ENCODE data around the gene HS6ST2. TPM values are rescaled to one million over a fixed set of nuclear protein-coding genes. Genes with fewer than 3 reads are reported as not detected.
A peak's percentile ranks its signal among the peaks of the same experiment; 100 is the strongest.

The HS6ST2 gene
- total RNA-seq, 1 donor from 2014 or later, result 0.92 TPM

DNA sequence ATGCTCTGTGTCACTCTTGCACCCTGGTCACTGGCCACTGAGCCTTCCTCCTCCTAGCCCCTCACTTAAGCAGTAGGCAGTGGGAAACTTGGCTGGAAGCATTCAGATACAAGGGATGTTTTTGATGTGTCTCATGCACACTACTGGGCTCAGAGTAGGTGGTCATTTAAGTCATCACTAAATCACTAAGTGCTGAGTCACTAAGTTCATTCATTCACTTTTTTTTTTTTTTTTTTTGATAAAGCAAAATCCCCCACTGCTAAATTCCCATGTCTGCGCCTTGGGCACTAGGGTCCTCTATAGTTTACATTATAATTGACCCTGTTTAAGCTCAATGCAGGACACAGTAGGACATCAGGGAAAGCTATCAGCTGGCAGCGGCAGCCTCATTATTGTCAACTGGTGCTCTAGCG is 287.2 kb downstream of the HS6ST2 start:
- no peak overlapping the region for H3K4me3 ChIP-seq
- DNase-seq, result no peak
- no peaks in the 10 kb centered on the region for H3K4me1 ChIP-seq
- no peaks in the 10 kb centered on the region for H3K27me3 ChIP-seq (ENCODE audit: low read depth)
- TF ChIP-seq, protein P1, sequence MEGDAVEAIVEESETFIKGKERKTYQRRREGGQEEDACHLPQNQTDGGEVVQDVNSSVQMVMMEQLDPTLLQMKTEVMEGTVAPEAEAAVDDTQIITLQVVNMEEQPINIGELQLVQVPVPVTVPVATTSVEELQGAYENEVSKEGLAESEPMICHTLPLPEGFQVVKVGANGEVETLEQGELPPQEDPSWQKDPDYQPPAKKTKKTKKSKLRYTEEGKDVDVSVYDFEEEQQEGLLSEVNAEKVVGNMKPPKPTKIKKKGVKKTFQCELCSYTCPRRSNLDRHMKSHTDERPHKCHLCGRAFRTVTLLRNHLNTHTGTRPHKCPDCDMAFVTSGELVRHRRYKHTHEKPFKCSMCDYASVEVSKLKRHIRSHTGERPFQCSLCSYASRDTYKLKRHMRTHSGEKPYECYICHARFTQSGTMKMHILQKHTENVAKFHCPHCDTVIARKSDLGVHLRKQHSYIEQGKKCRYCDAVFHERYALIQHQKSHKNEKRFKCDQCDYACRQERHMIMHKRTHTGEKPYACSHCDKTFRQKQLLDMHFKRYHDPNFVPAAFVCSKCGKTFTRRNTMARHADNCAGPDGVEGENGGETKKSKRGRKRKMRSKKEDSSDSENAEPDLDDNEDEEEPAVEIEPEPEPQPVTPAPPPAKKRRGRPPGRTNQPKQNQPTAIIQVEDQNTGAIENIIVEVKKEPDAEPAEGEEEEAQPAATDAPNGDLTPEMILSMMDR (IDR thresholded peaks at IDR 0.05), result no peak
- no peak overlapping the region for H3K27ac ChIP-seq
- no peaks in the 10 kb centered on the region for H3K36me3 ChIP-seq
- ATAC-seq, result no peak
- no peaks in the 10 kb centered on the region for H3K9me3 ChIP-seq
- intact Hi-C loops (cut with DNase I), result no loop called here

DNA sequence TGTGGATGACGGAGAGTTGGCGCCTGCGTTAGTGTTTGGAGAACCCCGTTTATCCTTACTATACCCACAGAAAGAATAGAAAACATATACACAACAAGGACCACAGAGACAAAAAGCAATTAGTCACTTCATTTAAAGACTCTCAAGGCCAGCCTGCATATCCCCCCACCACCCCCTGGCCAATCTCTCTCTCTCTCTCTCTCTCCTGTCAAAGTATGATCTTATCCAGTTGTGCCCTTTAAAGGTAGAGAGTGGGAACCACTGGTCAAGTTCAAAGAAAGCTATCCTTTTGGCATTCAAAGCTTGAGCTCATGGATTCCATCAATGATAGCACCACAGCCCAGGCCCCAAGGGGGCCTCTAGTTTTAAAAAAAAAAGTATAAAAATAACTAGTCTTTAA is 289.3 kb downstream of the HS6ST2 start:
- ATAC-seq, result no peak
- TF ChIP-seq, protein P1 (IDR thresholded peaks at IDR 0.05), result no peak
- Histone ChIP-seq H3K27me3 (ENCODE audit: low read depth) (no peaks in the 10 kb centered on the region), H3K27ac (no peak overlapping the region), H3K4me3 (no peak overlapping the region), H3K9me3 (no peaks in the 10 kb centered on the region), H3K4me1 (no peaks in the 10 kb centered on the region), H3K36me3 (no peaks in the 10 kb centered on the region)
- DNase-seq, result no peak
- intact Hi-C loops (cut with DNase I), result no loop called here

DNA sequence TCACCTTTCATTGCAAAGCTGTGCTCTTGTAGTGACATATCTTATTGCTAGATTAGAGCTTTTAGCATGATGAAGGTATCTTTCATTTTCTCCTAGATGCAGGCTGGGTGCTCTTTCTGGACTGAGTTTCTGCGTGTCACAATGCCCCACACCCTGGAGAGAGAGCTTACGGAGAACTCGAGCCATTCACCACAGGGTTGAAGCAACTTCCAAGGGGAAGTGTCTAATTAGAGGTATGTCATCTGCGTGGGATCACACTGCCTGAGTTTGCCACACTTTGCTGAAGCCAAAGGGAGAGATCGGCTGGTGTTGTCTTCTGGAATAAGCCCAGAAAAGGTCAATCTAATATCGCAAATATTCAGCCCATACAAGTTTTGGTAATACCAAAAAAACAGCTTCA is 290.3 kb downstream of the HS6ST2 start:
- Histone ChIP-seq H3K27me3 (ENCODE audit: low read depth) (no peaks in the 10 kb centered on the region), H3K4me1 (no peaks in the 10 kb centered on the region), H3K36me3 (no peaks in the 10 kb centered on the region), H3K27ac (no peak overlapping the region), H3K9me3 (no peaks in the 10 kb centered on the region), H3K4me3 (no peak overlapping the region)
- ATAC-seq, result no peak
- intact Hi-C loops (cut with DNase I), result no loop called here
- peak; percentile 29 for DNase-seq
- TF ChIP-seq, protein P1 (IDR thresholded peaks at IDR 0.05), result no peak

DNA sequence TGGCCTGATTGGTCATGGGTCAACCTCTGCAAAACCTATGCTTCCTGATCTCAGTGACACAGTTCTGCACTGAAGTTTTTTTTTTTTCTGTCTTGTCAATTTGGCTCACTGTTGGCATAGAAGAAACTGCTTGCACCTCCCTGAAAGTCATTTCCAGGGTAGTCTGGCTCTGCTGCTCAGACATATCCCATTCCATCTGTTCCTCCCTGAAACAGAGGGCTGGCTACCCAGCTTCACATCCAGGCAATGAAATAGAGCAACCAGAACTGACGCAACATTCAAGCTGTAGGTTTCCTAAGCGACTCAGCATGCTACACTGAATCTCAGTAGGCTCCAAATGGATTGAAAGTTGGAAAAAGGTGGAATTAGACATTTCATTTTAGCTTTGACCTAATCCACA is 292.8 kb downstream of the HS6ST2 start:
- no peaks in the 10 kb centered on the region for H3K9me3 ChIP-seq
- intact Hi-C loops (cut with DNase I), result no loop called here
- no peaks in the 10 kb centered on the region for H3K27me3 ChIP-seq (ENCODE audit: low read depth)
- no peak for ATAC-seq
- H3K4me1 ChIP-seq, result no peaks in the 10 kb centered on the region
- H3K4me3 ChIP-seq, result no peak overlapping the region
- DNase-seq, result no peak
- H3K27ac ChIP-seq, result no peak overlapping the region
- H3K36me3 ChIP-seq, result no peaks in the 10 kb centered on the region
- TF ChIP-seq, protein P1 (IDR thresholded peaks at IDR 0.05), result no peak

DNA sequence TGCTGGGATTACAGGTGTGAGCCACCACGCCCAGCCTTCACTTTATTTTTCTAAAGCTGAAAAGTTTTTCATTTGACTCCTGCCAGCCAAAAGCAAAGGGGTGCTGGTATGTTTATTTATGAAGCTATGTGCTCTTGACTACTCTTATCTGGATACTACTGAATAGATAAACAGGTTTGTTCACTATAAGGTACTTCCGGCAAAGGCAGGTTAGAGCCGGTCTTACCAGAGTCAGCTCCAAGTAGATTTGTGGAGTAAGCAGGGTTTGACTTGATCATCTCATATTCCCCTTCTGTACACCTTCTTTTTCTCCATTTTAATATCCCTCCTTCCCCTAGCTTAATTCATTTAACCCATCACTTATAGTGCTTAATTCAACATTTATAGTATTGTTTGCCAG is 294.2 kb downstream of the HS6ST2 start:
- DNase-seq (no peak), ATAC-seq (no peak)
- no peak overlapping the region for H3K4me3 ChIP-seq
- no peaks in the 10 kb centered on the region for H3K36me3 ChIP-seq
- no peak overlapping the region for H3K27ac ChIP-seq
- H3K27me3 ChIP-seq (ENCODE audit: low read depth), result no peaks in the 10 kb centered on the region
- no peaks in the 10 kb centered on the region for H3K4me1 ChIP-seq
- TF ChIP-seq, protein P1 (IDR thresholded peaks at IDR 0.05), result no peak
- intact Hi-C loops (cut with DNase I), result no loop called here
- H3K9me3 ChIP-seq, result no peaks in the 10 kb centered on the region

DNA sequence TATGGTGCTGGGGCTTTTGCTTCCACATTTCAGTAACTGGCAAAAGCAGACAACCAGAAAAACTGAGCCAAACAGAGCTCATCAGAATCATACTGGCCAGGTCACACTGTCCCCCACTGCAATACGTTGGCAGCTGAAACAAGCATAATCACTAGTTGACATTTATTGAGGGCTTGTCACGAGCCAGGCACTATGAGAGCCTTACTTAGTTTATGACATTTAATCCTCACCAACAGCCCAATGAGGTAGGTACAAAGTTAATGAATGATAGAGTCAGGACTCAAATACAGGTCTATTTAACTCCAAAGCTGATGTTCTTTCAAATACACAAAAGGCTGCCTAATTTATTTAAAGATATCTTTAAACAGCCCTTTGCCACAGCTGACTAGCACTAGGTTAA is 295.6 kb downstream of the HS6ST2 start:
- no peak overlapping the region for H3K4me3 ChIP-seq
- H3K27ac ChIP-seq, result no peak overlapping the region
- H3K36me3 ChIP-seq, result no peaks in the 10 kb centered on the region
- DNase-seq (no peak), ATAC-seq (no peak)
- TF ChIP-seq, protein P1 (IDR thresholded peaks at IDR 0.05), result no peak
- no peaks in the 10 kb centered on the region for H3K27me3 ChIP-seq (ENCODE audit: low read depth)
- intact Hi-C loops (cut with DNase I), result no loop called here
- no peaks in the 10 kb centered on the region for H3K4me1 ChIP-seq
- no peaks in the 10 kb centered on the region for H3K9me3 ChIP-seq
